Esophagus muscularis mucosa (tissue), 4 donors: ENCODE measurements around the gene KRT73. TPM values are rescaled to one million over a fixed set of nuclear protein-coding genes. Genes with fewer than 3 reads are reported as not detected.

ENCODE experiments used
- DNase-seq: peaks from one replicate; pipeline ENCODE4 v3.0.0-alpha.2; 2017; ENCODE audit errors: extremely low spot score
- H3K27ac ChIP-seq, 4 donors: fragments of 200-600 bp; sonication (generic); replicated peaks in 1 of 4; 1 replicate in 3 of 4; 2 replicates in 1 of 4; pipeline ENCODE4 v1.5.1; 2016 to 2019; ENCODE audit warnings: mild to moderate bottlenecking in 1 of 4
- H3K27me3 ChIP-seq, 4 donors: fragments of 200-600 bp; sonication (generic); one replicate each; pipeline versions ENCODE4 v1.5.1 to v1.6.0; 2016 to 2019
- H3K36me3 ChIP-seq, 4 donors: fragments of 200-600 bp; sonication (generic); one replicate each; pipeline ENCODE4 v1.5.1; 2016 to 2019
- H3K4me1 ChIP-seq, 4 donors: fragments of 200-600 bp; sonication (generic); one replicate each; pipeline ENCODE4 v1.5.1; 2016 to 2019
- H3K4me3 ChIP-seq, 4 donors: fragments of 200-600 bp; sonication (generic); 1 replicate in 2 of 4; 2 replicates in 2 of 4; pipeline ENCODE4 v1.5.1; 2016 to 2019; ENCODE audit warnings: mild to moderate bottlenecking in 4 of 4, moderate library complexity in 1 of 4
- H3K9me3 ChIP-seq, 4 donors: fragments of 200-600 bp; sonication (generic); 1 replicate in 3 of 4; 2 replicates in 1 of 4; pipeline ENCODE4 v1.5.1; 2016 to 2019
- EP300 ChIP-seq: sonication (generic); formaldehyde crosslinking; IDR thresholded peaks from one replicate; pipeline ENCODE4 v1.6.1; 2017; ENCODE audit warnings: antibody characterized with exemption
- POLR2A ChIP-seq: fragments of 450-650 bp; IDR thresholded peaks from one replicate; pipeline ENCODE4 v1.6.1; 2017; ENCODE audit warnings: antibody characterized with exemption, moderate library complexity, mild to moderate bottlenecking, low read depth
- POLR2AphosphoS5 ChIP-seq, 2 donors: sonication (generic); formaldehyde crosslinking; IDR thresholded peaks; one replicate each; pipeline ENCODE4 v1.6.1; 2017; ENCODE audit warnings: antibody characterized with exemption in 2 of 2
- WGBS: methylation state at CpG from one replicate; pipeline ENCODE4 v1.1.5; 2018; 5-methylcytosine and 5-hydroxymethylcytosine counted together
- intact Hi-C: fragments of 100-400 bp; cut with DNase I; formaldehyde crosslinking; loops from one replicate; pipeline ENCODE4 v1.15.1; 2023
- total RNA-seq, 4 donors: library from RNA; depleted of rRNA; stranded (reverse); fragments of >200 nt; gene quantifications; one replicate each; pipeline versions ENCODE4 v1.1.0 to v1.2.1, GENCODE V29; 2016
- TF ChIP-seq, protein P1 (sequence below), 3 experiments: fragments of 200-600 bp in 2 of 3; fragments of 450-650 bp in 1 of 3; sonication (generic) in 2 of 3; IDR thresholded peaks; one replicate each; pipeline ENCODE4 v1.5.1; 2017 to 2019; ENCODE audit warnings: antibody characterized with exemption in 3 of 3, mild to moderate bottlenecking in 2 of 3, moderate library complexity in 1 of 3

Gene KRT73
- total RNA-seq, 4 donors from 2014 or later, result not detected

DNA sequence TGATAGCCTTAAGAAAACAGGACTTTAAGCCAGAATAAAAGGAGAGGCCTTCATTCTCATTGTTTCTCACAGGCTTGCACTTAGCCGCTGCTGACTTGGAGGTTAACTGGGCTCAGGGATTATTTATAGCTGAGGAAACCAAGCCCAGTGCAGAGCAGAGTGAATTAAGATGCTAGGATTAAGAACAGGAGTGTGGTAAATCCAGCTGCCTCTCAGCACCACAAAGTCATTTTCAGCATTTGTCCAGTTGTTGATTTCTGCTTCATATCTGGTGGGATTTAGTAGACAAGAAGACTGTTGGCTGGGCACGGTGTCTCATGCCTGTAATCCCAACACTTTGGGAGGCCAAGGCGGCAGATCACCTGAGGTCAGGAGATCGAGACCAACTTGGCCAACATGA is 14.3 kb upstream of the KRT73 start:
- Histone ChIP-seq H3K4me3 (no peak overlapping the region), H3K36me3 (no peaks in the 10 kb centered on the region), H3K27me3 (no peaks in the 10 kb centered on the region), H3K4me1 (peaks cover 0 to 19% (median 14%) of the 10 kb centered on the region in 4 donors), H3K9me3 (no peaks in the 10 kb centered on the region), H3K27ac (no peak overlapping the region)
- no peak for TF ChIP-seq POLR2A
- TF ChIP-seq EP300, result no peak
- no peak for TF ChIP-seq POLR2AphosphoS5 (IDR thresholded peaks at IDR 0.05)
- TF ChIP-seq, protein P1, sequence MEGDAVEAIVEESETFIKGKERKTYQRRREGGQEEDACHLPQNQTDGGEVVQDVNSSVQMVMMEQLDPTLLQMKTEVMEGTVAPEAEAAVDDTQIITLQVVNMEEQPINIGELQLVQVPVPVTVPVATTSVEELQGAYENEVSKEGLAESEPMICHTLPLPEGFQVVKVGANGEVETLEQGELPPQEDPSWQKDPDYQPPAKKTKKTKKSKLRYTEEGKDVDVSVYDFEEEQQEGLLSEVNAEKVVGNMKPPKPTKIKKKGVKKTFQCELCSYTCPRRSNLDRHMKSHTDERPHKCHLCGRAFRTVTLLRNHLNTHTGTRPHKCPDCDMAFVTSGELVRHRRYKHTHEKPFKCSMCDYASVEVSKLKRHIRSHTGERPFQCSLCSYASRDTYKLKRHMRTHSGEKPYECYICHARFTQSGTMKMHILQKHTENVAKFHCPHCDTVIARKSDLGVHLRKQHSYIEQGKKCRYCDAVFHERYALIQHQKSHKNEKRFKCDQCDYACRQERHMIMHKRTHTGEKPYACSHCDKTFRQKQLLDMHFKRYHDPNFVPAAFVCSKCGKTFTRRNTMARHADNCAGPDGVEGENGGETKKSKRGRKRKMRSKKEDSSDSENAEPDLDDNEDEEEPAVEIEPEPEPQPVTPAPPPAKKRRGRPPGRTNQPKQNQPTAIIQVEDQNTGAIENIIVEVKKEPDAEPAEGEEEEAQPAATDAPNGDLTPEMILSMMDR (IDR thresholded peaks at IDR 0.05), result no peak
- intact Hi-C loops, result no loop called here
- no peak for DNase-seq
- 91% methylated on average over 4 of the region's 4 CpGs for WGBS

DNA sequence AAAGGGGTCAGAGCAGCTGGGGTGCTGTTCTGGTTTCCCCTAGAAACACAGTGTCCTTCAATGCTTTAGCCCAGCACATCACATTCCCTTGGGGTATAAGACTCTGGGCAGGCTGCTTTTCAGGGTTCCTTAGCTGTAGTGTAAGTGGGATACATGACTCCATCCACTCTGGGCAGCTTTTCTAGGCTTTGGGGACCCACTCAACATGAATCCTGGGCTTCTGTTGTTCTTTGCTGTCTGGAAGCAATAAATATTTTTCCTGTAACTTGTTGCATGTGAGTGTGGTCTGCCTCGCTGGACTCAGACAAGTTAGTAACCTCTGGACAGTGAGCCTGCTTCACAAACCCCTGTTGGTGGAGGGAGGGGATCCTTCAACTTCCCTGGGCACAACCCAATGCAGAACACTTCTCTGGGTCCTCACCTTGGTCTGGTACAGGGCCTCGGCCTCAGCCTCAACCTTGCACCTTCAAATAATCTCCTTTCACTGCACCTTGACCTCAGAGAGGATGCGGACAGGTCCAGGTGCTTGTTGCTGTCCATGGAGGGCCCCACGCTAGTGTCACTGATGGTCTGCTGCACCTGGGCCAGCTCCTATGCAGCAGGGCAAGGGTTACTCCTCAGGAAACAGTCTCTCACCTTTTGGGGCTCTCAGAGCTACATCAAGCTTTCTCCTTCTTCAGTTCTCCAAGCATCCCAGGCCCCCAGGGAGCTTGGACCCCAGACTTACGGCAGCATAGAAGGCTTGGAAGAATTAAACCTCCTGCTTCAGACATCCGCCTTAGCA is 13.5 kb upstream of the KRT73 start:
- DNase-seq, result no peak
- intact Hi-C loops, result no loop called here
- WGBS, result 77% methylated on average over 6 of the region's 6 CpGs
- Histone ChIP-seq H3K4me1 (peaks cover 0 to 19% (median 14%) of the 10 kb centered on the region in 4 donors), H3K27ac (no peak overlapping the region), H3K9me3 (no peaks in the 10 kb centered on the region), H3K4me3 (no peak overlapping the region), H3K27me3 (no peaks in the 10 kb centered on the region), H3K36me3 (no peaks in the 10 kb centered on the region)
- no peak for TF ChIP-seq POLR2A
- no peak for TF ChIP-seq POLR2AphosphoS5 (IDR thresholded peaks at IDR 0.05)
- TF ChIP-seq, protein P1 (IDR thresholded peaks at IDR 0.05), result no peak
- TF ChIP-seq EP300, result no peak

DNA sequence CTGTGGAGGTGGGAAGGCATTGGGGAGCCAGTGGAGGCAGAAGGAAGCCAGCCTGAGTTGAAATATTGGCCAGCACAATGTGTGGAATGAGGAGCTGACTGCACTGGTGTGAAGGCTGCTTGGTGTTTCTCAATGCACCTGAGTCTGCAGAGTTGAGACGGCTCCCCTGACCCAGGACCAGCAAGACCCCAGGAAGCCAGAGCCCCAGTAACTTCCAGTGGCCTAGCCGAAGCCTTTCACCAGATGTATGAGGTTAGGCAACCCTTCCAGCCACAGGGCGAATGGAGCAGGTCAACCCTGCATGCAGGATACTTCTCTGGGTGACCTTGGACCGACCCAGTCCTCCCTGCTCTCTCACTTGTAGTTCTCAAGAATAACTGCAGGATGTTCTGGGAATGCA is 12.9 kb upstream of the KRT73 start:
- intact Hi-C loops, result no loop called here
- Histone ChIP-seq H3K27ac (no peak overlapping the region), H3K4me1 (peaks cover 0 to 19% (median 12%) of the 10 kb centered on the region in 4 donors), H3K4me3 (no peak overlapping the region), H3K36me3 (no peaks in the 10 kb centered on the region), H3K27me3 (no peaks in the 10 kb centered on the region), H3K9me3 (no peaks in the 10 kb centered on the region)
- TF ChIP-seq, protein P1 (IDR thresholded peaks at IDR 0.05), result no peak
- TF ChIP-seq EP300 (no peak), POLR2A (no peak), POLR2AphosphoS5 (IDR thresholded peaks at IDR 0.05) (no peak)
- DNase-seq, result no peak
- WGBS, result 65% methylated on average over 4 of the region's 4 CpGs

DNA sequence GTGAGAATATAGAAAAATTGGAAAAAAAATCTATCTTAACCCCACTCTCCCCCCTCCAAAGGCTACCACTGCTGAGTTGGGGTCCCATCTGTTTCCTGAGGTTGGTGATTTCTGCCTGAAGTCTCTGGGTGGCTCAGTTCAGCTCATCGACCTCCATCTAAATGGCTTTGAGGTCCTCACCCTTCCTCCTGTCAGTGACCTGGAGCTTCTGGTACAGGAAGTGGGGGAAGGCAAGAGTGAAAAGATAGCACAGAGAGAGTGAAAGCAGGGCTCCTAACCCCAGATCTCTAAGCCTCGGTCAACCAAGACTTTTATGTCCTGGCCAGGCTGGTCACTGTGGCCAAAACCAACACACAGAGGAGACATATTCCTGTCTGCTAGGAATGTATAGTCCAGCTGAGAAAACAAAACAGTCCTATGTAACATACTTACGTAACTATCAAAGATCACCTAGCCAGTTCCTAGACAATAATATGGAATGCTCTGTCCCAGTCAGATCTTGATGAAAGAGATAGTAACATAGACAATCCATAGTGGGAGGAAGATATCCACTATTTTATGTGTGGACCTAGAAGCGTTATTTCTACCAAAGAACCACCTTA is 12.3 kb upstream of the KRT73 start:
- H3K27ac ChIP-seq, result no peak overlapping the region
- no peak overlapping the region for H3K4me3 ChIP-seq
- no peaks in the 10 kb centered on the region for H3K27me3 ChIP-seq
- H3K36me3 ChIP-seq, result no peaks in the 10 kb centered on the region
- H3K4me1 ChIP-seq, result peaks cover 0 to 13% (median 7%) of the 10 kb centered on the region in 4 donors
- 67% methylated on average over 4 of the region's 4 CpGs for WGBS
- peak; percentile 68 for DNase-seq
- H3K9me3 ChIP-seq, result no peaks in the 10 kb centered on the region
- TF ChIP-seq, protein P1 (IDR thresholded peaks at IDR 0.05), result no peak
- TF ChIP-seq POLR2A (no peak), POLR2AphosphoS5 (IDR thresholded peaks at IDR 0.05) (no peak), EP300 (no peak)
- intact Hi-C loops, result no loop called here
